HepG2 (cell line): ENCODE data around the gene PWWP2A. TPM values are rescaled to one million over a fixed set of nuclear protein-coding genes. Genes with fewer than 3 reads are reported as not detected.

Experiments
- CREM ChIP-seq, 2 experiments: sonication (generic) in 1 of 2; formaldehyde crosslinking in 1 of 2; IDR thresholded peaks; 2 replicates each; pipeline versions ENCODE4 v1.4.0 to v1.6.1; 2016 to 2020; ENCODE audit warnings: antibody characterized with exemption in 1 of 2, mild to moderate bottlenecking in 1 of 2, missing genetic modification reagents in 1 of 2
- DR1 ChIP-seq: sonication (generic); formaldehyde crosslinking; IDR thresholded peaks from 2 replicates; pipeline ENCODE4 v1.8.0; 2021; ENCODE audit warnings: mild to moderate bottlenecking, missing genetic modification reagents, inconsistent platforms
- FOXA3 ChIP-seq: IDR thresholded peaks from 2 replicates; pipeline ENCODE4 v1.6.1; 2016; ENCODE audit warnings: missing genetic modification reagents, missing compliant biosample characterization
- HNF4G ChIP-seq, 2 experiments: sonication (generic) in 1 of 2; formaldehyde crosslinking in 1 of 2; IDR thresholded peaks; 2 replicates each; pipeline versions ENCODE4 v1.4.0 to v1.6.1; 2011 to 2020; ENCODE audit warnings: borderline replicate concordance in 2 of 2, low read depth in 2 of 2, mild to moderate bottlenecking in 2 of 2, low read length in 1 of 2, missing genetic modification reagents in 1 of 2, moderate library complexity in 1 of 2
- KLF15 ChIP-seq: sonication (generic); formaldehyde crosslinking; IDR thresholded peaks from 2 replicates; pipeline ENCODE4 v1.8.1; 2023; ENCODE audit warnings: borderline replicate concordance, mild to moderate bottlenecking, inconsistent platforms, missing genetic modification reagents, mixed read lengths
- MAZ ChIP-seq, 2 experiments: sonication (generic) in 1 of 2; formaldehyde crosslinking in 1 of 2; IDR thresholded peaks; 2 replicates each; pipeline versions ENCODE4 v1.5.0 to v1.6.1; 2012 to 2020; ENCODE audit warnings: low read depth in 2 of 2, mild to moderate bottlenecking in 2 of 2, borderline replicate concordance in 1 of 2, improper control_type of control experiment in 1 of 2, low read length in 1 of 2, missing genetic modification reagents in 1 of 2, moderate library complexity in 1 of 2
- NFRKB ChIP-seq: fragments of 450-650 bp; IDR thresholded peaks from 2 replicates; pipeline ENCODE4 v1.6.1; 2017
- NR2C2 ChIP-seq: sonication (generic); formaldehyde crosslinking; IDR thresholded peaks from 2 replicates; pipeline ENCODE4 v1.4.0; 2020; ENCODE audit warnings: missing genetic modification reagents, mild to moderate bottlenecking, moderate library complexity, borderline replicate concordance
- SRY ChIP-seq: sonication (generic); formaldehyde crosslinking; IDR thresholded peaks from 2 replicates; pipeline ENCODE4 v1.8.0; 2022; ENCODE audit warnings: mild to moderate bottlenecking, missing genetic modification reagents
- TBX3 ChIP-seq: fragments of 450-650 bp; IDR thresholded peaks from 2 replicates; pipeline ENCODE4 v1.6.1; 2017; ENCODE audit warnings: antibody characterized with exemption, mild to moderate bottlenecking, inconsistent platforms, borderline replicate concordance
- ZKSCAN8 ChIP-seq: IDR thresholded peaks from 2 replicates; pipeline ENCODE4 v1.6.1; 2016; ENCODE audit warnings: borderline replicate concordance, missing genetic modification reagents, missing compliant biosample characterization
- ZNF33A ChIP-seq: sonication (generic); formaldehyde crosslinking; IDR thresholded peaks from 2 replicates; pipeline ENCODE4 v1.5.1; 2020; ENCODE audit warnings: missing genetic modification reagents, mild to moderate bottlenecking, moderate library complexity, borderline replicate concordance
- ZNF33B ChIP-seq: sonication (generic); formaldehyde crosslinking; IDR thresholded peaks from 2 replicates; pipeline ENCODE4 v1.5.1; 2020; ENCODE audit warnings: mild to moderate bottlenecking, missing genetic modification reagents
- ZSCAN20 ChIP-seq: sonication (generic); formaldehyde crosslinking; IDR thresholded peaks from 2 replicates; pipeline ENCODE4 v1.4.0; 2020; ENCODE audit warnings: missing genetic modification reagents, mild to moderate bottlenecking, borderline replicate concordance
- polyA plus RNA-seq, 8 experiments: library from polyadenylated mRNA; depleted of rRNA in 3 of 8; stranded (reverse) in 7 of 8; unstranded in 1 of 8; fragments of >200 nt; fragmentation: Illumina TruSeq in 4 of 8; extraction: Trizol in 4 of 8; gene quantifications; 2 replicates each; pipeline versions ENCODE4 v1.2.1 to v1.2.3, GENCODE V29; 2011 to 2016; ENCODE audit warnings: low read depth in 4 of 8, missing spikeins in 1 of 8, mixed read lengths in 1 of 8; ENCODE audit not compliant: insufficient read depth in 1 of 8
- total RNA-seq, 5 experiments: library from RNA; depleted of rRNA; stranded (reverse); fragments of >200 nt; fragmentation: Illumina TruSeq; extraction: Trizol; gene quantifications; 2 replicates each; pipeline ENCODE4 v1.2.3, GENCODE V29; 2016; ENCODE audit warnings: low read depth in 1 of 5
- TF ChIP-seq, protein P1 (sequence below): sonication (generic); formaldehyde crosslinking; IDR thresholded peaks from 2 replicates; pipeline ENCODE4 v1.4.0; 2020; ENCODE audit warnings: missing genetic modification reagents
- TF ChIP-seq, protein P2 (sequence below): sonication (generic); formaldehyde crosslinking; IDR thresholded peaks from 2 replicates; pipeline ENCODE4 v1.5.0; 2020; ENCODE audit warnings: missing genetic modification reagents
- TF ChIP-seq, protein P3 (sequence below): sonication (generic); formaldehyde crosslinking; IDR thresholded peaks from 2 replicates; pipeline ENCODE4 v1.5.0; 2020; ENCODE audit warnings: mild to moderate bottlenecking, missing genetic modification reagents, moderate library complexity
- TF ChIP-seq, protein P4 (sequence below): sonication (generic); formaldehyde crosslinking; IDR thresholded peaks from 2 replicates; pipeline ENCODE4 v1.4.0; 2020; ENCODE audit warnings: low read depth, mild to moderate bottlenecking, missing genetic modification reagents
- TF ChIP-seq, protein P5 (sequence below): sonication (generic); formaldehyde crosslinking; IDR thresholded peaks from 2 replicates; pipeline ENCODE4 v1.5.1; 2020; ENCODE audit warnings: mild to moderate bottlenecking, missing genetic modification reagents, moderate library complexity

The PWWP2A gene
- total and polyA plus RNA-seq, 2 of the 13 experiments (the other 11 are each of a cell fraction or from before 2014, with no cell fraction given), result 7.3 to 16.9 TPM

DNA sequence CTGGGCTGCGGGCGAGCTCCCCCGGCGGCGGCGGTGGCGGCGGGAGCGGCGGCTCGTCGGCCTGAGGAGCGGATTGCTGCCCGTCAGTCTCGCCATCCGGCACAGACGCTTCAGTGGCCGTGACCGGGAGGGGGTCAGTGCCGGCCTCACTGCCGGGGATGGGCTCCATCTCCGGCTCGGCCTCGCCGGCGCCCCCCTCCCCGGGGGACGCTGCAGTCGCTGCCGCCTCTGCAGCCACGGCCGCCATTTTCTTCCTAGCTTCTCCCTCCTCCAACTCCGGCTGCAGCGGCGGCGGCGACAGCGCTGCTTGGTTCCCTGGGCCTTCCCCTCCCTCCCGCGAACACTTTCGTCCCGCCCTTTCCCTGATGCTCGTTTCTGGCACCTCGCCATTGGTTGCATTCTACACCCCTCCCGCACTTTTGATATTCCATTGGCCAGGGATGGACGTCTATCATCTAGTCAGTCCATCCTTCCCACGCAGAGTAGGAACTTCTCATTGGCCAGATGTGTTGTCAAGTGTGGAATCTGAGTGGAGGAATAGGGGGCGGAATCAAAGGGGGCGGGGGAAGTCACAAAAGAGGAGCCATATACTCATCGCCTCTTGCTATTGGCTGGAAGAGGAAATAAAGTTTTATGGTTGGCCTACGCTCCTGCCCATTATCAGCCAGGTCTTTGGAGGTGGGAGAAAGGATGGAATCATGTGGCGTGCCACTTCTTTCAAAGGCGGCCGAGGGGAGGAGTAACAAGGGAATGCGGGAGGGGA, at the start of gene PWWP2A (continued):
- TF ChIP-seq DR1 (peak; percentile 46; the same call in 1 of the 2 replicates), KLF15 (CRISPR knock-in tag) (no peak), ZKSCAN8 (CRISPR knock-in tag) (no peak), NR2C2 (CRISPR knock-in tag) (no peak), HNF4G (IDR thresholded peaks at IDR 0.05; ENCODE audit: borderline replicate concordance, low read depth, low read length) (no peak), HNF4G (CRISPR knock-in tag; IDR thresholded peaks at IDR 0.05; ENCODE audit: borderline replicate concordance, low read depth) (no peak), ZNF33B (CRISPR knock-in tag) (no peak; the same call in 1 of the 2 replicates), SRY (0 out of 2 replicates have a peak, but pooled peaks have one; percentile 18), CREM (IDR thresholded peaks at IDR 0.05) (peak; percentile 90), CREM (CRISPR knock-in tag; IDR thresholded peaks at IDR 0.05) (no peak), ZSCAN20 (no peak), MAZ (IDR thresholded peaks at IDR 0.05; ENCODE audit: borderline replicate concordance, low read depth, low read length) (peak; percentile 52; the same call in 1 of the 2 replicates), MAZ (CRISPR knock-in tag; IDR thresholded peaks at IDR 0.05; ENCODE audit: low read depth) (0 out of 2 replicates have a peak, but pooled peaks have one; percentile 28), TBX3 (peak; percentile 98), FOXA3 (CRISPR knock-in tag) (no peak), NFRKB (peak; percentile 85; the same call in 1 of the 2 replicates), ZNF33A (CRISPR knock-in tag) (no peak)
- TF ChIP-seq, protein P1, sequence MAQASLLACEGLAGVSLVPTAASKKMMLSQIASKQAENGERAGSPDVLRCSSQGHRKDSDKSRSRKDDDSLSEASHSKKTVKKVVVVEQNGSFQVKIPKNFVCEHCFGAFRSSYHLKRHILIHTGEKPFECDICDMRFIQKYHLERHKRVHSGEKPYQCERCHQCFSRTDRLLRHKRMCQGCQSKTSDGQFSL (CRISPR knock-in tag), result no peak
- TF ChIP-seq, protein P2, sequence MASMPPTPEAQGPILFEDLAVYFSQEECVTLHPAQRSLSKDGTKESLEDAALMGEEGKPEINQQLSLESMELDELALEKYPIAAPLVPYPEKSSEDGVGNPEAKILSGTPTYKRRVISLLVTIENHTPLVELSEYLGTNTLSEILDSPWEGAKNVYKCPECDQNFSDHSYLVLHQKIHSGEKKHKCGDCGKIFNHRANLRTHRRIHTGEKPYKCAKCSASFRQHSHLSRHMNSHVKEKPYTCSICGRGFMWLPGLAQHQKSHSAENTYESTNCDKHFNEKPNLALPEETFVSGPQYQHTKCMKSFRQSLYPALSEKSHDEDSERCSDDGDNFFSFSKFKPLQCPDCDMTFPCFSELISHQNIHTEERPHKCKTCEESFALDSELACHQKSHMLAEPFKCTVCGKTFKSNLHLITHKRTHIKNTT (CRISPR knock-in tag), result no peak
- TF ChIP-seq, protein P3, sequence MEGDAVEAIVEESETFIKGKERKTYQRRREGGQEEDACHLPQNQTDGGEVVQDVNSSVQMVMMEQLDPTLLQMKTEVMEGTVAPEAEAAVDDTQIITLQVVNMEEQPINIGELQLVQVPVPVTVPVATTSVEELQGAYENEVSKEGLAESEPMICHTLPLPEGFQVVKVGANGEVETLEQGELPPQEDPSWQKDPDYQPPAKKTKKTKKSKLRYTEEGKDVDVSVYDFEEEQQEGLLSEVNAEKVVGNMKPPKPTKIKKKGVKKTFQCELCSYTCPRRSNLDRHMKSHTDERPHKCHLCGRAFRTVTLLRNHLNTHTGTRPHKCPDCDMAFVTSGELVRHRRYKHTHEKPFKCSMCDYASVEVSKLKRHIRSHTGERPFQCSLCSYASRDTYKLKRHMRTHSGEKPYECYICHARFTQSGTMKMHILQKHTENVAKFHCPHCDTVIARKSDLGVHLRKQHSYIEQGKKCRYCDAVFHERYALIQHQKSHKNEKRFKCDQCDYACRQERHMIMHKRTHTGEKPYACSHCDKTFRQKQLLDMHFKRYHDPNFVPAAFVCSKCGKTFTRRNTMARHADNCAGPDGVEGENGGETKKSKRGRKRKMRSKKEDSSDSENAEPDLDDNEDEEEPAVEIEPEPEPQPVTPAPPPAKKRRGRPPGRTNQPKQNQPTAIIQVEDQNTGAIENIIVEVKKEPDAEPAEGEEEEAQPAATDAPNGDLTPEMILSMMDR (CRISPR knock-in tag), result no peak; the same call in 1 of the 2 replicates
- TF ChIP-seq, protein P4, sequence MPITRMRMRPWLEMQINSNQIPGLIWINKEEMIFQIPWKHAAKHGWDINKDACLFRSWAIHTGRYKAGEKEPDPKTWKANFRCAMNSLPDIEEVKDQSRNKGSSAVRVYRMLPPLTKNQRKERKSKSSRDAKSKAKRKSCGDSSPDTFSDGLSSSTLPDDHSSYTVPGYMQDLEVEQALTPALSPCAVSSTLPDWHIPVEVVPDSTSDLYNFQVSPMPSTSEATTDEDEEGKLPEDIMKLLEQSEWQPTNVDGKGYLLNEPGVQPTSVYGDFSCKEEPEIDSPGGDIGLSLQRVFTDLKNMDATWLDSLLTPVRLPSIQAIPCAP (CRISPR knock-in tag), result no peak
- TF ChIP-seq, protein P5, sequence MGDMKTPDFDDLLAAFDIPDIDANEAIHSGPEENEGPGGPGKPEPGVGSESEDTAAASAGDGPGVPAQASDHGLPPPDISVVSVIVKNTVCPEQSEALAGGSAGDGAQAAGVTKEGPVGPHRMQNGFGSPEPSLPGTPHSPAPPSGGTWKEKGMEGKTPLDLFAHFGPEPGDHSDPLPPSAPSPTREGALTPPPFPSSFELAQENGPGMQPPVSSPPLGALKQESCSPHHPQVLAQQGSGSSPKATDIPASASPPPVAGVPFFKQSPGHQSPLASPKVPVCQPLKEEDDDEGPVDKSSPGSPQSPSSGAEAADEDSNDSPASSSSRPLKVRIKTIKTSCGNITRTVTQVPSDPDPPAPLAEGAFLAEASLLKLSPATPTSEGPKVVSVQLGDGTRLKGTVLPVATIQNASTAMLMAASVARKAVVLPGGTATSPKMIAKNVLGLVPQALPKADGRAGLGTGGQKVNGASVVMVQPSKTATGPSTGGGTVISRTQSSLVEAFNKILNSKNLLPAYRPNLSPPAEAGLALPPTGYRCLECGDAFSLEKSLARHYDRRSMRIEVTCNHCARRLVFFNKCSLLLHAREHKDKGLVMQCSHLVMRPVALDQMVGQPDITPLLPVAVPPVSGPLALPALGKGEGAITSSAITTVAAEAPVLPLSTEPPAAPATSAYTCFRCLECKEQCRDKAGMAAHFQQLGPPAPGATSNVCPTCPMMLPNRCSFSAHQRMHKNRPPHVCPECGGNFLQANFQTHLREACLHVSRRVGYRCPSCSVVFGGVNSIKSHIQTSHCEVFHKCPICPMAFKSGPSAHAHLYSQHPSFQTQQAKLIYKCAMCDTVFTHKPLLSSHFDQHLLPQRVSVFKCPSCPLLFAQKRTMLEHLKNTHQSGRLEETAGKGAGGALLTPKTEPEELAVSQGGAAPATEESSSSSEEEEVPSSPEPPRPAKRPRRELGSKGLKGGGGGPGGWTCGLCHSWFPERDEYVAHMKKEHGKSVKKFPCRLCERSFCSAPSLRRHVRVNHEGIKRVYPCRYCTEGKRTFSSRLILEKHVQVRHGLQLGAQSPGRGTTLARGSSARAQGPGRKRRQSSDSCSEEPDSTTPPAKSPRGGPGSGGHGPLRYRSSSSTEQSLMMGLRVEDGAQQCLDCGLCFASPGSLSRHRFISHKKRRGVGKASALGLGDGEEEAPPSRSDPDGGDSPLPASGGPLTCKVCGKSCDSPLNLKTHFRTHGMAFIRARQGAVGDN (CRISPR knock-in tag), result peak; percentile 75
